Activated T-cell treated with anti-CD3 and anti-CD28 coated beads, Interleukin-2, amount 50 U/mL, for 48 hours (primary cell): ENCODE measurements around the gene TAAR9.
A peak's percentile ranks its signal among the peaks of the same experiment; 100 is the strongest.
"Not testable (repeated sequence)": the region's sequence is repeated elsewhere in the genome, so short reads cannot be mapped to it uniquely, and the experiment has no call there.

Experiments
- DNase-seq, 2 experiments: peaks; one replicate each; pipeline ENCODE4 v3.0.0-alpha.2; 2020

TAAR9 gene

DNA sequence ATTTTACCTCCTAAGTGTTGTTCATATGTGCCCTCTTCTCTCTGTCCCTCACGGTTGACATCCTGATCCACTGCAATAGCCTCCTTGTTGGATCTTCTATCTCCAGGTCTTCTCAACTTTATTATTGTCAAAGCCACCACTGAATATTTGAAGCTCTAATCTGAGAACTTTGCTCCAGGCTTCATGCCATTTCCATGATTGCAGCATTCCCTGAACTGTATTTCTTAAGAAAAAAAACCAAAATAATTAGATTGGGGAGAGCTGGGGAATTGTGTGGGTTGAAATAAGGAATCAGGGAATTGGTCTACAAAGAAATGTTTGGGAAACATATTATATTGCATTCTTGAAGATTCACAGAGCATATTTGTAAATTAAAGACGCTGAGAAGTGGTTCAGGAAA is 22.7 kb upstream of the TAAR9 start:
- no peak for DNase-seq

DNA sequence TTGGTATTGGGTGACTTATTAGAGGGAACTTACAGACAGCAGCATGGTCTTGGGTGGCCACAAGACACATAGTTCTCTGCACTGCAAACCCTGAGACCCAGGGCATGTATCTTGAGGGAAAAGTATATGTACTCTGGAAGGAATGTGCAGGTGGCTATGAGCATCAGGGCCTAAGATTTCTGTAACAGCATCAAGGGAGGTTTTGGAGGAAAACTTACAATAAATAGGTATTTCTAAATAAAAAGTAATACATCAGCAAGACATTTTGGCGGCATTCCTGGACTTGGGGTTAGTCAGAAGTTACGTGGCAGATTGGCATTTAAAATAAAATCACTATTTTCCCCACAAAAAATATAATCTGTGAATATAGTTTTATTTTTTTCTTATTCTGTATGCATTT is 17.1 kb upstream of the TAAR9 start:
- no peak for DNase-seq

DNA sequence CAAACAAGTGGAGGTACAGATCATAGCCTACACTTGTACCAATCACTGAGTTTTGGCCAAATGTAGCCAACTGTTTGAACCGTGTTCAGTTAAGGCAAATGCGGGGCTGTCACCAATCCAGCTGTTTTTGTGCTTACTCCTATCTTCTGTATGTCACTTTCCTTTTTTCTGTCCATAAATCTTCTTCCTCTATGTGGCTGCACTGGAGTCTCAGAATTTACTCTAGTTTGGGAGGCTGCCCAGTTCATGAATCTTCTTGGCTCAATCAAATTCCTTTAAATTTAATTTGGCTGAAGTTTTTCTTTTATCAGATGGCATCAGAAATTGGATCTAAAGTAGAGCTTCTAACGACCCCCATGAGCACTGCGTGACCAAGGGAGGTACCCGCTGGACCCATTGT is 13.4 kb upstream of the TAAR9 start:
- no peak for DNase-seq

DNA sequence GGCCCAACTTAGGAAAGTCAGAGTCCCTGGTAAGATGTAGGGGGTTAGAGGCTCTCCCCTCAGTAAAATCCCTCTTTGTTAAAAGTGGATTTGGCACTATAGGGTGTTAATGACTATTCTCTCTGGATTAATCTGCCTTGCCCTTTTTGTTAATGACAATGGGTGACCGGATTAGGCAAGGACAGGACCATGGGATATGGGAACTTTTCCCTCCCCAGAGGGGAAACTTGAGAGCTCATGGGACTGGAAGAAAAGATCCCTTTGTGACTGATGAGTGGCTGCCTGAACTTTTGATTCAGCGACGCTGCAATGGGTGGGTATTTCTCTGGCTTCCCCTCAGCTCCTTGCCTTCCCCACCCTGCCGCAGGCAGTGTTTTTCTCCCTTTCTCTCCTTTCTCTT is 12.2 kb upstream of the TAAR9 start:
- no peak for DNase-seq

DNA sequence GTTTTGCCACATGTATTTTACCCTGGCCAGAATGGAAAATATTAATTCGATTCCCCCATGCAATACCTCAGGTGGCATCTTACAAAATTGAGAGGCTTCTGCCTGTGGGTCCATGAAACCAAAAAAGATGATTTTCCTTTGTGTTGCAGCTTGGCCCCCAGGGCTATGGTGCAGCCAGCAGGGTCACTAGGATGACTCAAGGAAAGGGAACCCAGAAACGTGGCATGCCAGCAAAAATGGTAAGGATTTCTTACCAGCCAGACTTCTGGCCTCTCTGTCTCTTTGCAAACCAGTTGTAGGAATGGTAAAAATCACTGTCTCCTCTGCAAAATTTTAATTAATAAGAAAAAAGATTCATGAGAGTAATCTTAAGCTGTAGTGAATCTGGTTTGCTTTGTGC is 11.6 kb upstream of the TAAR9 start:
- no peak for DNase-seq

DNA sequence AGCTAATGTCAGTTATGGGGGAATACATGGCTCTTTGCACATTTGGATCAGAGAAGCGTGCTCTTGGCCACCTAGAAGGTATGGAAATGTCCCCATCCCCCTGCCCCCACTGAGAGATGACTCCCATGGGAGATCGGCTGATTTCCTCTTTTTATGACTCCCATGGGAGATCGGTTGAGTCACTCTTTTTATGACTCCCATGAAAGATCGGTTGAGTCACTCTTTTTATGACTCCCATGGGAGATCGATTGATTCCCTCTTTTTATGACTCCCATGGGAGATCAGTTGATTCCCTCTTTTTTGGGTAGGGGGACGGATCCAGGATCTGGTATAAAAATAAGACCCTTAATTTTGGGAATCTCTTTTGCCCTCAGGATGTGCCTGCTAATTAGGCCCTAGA is 10.3 kb upstream of the TAAR9 start:
- no peak for DNase-seq

DNA sequence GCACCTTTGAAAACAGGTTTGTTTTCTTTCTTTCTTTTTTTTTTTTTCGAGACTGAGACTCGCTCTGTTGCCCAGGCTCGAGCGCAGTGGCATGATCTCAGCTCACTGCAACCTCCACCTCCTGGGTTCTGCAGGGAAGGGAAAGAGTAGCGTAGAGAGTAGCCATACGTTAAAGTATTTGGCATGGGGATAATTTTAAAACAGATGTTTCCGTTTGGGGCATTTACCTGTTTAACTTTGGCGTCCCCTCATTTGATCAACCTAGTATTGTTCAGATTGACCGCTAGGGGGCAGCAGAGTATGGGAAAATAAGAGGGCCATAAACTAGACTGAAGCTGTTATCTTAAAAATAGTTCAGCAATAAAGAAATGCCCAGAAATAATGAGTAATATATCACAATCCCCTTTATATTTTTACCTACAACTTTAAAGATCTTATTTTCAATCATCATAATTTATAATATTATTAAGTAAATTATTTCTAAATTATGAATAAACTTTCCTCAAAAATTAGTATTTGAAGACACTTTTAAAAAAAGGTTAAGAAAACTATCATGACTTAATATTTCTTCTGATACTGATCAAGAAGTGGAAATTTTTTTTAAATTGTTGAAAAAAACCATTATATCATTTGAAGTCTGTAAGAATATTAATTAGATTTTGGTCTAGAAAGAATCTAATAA is 7.6 kb upstream of the TAAR9 start:
- peak; percentile 55 to 59 for DNase-seq

DNA sequence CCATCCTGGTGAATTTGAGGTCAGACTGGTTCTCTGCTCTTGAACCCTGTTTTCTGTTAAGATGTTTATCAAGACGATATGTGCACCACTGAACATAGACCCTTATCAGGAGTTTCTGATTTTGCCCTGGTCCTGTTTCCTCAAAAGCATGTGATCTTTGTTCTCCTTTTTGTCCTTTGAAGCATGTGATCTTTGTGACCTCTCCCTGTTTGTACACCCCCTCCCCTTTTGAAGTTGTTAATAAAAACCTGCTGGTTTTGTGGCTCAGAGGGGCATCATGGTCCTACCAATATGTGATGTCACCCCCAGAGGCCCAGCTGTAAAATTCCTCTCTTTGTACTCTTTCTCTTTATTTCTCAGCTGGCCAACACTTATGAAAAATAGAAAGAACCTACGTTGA is 3.5 kb upstream of the TAAR9 start:
- DNase-seq = not testable (repeated sequence)

DNA sequence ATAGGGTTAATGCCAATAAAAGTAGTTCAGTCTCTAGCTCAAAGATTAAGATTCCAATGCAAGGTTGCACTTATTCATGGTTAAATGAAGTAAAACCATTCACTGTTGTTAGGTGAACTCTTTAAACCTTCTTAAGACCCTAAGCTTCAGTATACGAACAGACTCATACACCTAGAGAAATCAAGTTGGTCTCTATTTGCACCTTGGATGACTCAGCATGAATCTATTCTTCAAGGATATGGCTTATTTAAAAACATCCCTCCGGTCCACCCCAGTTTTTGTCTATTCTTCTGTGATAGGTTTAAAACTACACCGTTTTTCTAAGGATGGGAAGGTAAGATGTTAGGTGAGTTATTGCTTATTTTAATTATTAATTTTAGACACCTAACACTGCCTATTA is 932 bp upstream of the TAAR9 start:
- no peak for DNase-seq

DNA sequence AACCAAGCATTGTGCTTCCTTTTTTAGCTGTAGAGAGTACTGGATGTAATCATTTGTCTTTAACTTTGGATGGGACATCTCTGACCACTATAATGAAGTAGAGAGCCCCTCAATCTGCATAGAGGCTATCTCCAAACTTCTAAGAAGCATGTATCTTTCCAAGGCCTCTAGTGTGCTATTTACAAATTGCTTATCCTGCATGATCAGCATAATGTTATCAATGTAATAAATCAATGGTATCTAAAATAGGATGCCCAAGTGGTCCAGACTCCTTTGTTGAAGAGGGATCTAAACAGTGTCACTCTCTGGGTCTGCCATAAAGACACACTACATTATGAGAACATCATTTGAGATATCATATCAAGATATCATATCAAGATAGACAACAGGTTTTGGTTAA is 6.7 kb downstream of the TAAR9 start:
- DNase-seq = no peak

DNA sequence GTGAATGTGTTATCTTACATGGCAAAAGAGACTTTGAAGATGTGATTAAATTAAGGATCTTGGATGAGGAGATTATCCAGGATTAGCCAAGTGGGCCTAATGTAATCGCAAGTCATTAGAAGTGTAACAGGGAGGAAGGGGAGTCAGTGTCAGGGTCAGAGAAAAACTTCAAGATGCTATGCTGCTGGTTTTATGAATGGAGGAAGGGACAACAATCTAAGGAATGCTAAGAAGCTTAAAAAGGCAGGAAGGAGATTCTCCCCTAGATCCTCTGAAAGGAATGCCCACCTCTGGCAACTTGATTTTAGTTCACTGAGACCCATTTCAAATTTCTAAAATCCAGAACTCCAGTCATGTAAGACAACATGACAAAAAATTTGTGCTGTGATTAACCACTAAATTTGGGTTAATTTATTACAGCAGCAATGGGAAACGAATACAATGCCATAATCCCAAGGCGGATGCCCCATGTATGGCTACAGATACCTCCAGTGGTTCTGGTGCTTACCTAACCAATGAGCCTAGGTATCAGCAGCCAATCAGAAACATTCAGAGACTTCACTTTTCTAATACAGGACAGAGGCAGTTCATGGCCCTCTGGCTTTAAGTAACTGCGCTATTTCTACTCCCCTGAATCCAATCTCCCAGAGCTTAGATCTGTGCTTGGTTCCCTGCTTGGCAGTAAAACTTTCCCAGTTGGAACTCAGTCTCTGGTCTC is 10.8 kb downstream of the TAAR9 start:
- DNase-seq = no peak

DNA sequence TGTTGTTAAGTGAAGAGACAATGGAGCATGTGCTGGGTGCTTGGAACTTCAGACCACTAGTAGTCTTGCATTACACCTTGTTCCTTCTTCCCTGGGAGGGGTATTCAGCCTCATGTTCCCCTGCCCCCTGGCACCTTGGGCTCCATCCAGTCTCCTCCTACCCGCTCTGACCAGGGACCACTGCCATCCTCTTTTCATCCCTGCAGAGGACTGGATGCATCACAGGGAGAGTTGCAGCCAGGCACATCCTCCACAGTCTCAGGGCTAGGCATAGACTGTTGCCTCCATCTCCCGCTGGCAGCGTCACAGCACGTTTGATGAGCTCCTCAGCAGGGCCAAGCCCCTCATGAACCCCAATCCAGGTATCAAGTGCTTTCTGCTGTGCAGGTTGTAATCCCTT is 13.1 kb downstream of the TAAR9 start:
- DNase-seq = no peak

DNA sequence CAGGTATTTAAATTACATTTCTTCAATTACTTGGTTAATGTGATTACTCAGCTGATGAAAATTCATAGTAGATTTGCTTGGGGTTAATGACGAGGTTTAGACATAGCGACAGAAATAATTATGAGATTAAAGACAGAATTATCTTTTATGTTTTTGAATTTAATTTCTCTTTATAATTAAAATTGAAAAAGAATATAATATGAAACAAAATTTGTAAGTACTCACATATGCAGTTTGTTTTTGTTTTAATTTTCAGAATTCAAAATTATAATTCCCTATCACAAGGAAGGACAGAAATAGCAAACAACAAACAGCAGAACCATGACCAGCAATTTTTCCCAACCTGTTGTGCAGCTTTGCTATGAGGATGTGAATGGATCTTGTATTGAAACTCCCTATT is 14.3 kb downstream of the TAAR9 start, which contains the start of gene TAAR8:
TSS of gene TAAR8 (plus strand) at position 301 of the 400 bp plus-strand sequence. CDS start at position 322, 21 bp downstream.
- DNase-seq = no peak

DNA sequence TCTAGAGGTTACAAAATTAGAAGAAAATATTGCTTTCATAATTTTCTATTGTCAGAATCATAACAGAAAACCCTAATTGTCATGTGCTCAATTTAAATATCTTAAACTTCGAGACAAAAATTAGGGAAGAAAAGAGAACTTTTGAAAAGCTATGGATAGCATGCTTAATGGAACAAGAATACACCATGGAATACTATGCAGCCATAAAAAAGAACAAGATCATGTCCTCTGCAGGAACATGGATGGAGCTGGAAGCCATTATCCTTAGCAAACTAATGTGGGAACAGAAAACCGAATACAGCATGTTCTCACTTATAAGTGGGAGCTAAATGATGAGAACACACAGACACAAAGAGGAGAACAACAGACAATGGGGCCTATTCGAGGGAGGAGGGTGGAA is 22.0 kb downstream of the TAAR9 start:
- DNase-seq = not testable (repeated sequence)

DNA sequence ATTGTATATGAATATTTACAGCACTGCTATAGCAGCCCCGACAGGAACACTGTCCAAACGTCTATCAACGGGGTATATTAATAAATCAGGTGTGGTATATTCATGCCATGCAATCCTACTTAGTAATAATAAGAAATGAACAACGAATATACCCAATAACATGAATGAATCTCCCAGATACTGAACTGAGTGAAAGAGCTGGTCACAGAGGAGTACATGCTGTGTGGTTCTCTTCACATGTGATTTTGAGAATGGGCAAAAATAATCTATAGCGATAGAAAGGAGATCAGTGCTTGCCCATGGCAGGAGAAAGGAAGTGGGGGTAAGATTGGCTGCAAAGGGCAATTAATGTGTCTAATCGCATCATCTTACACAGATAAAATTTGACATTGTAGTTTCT is 28.3 kb downstream of the TAAR9 start:
- DNase-seq = no peak

DNA sequence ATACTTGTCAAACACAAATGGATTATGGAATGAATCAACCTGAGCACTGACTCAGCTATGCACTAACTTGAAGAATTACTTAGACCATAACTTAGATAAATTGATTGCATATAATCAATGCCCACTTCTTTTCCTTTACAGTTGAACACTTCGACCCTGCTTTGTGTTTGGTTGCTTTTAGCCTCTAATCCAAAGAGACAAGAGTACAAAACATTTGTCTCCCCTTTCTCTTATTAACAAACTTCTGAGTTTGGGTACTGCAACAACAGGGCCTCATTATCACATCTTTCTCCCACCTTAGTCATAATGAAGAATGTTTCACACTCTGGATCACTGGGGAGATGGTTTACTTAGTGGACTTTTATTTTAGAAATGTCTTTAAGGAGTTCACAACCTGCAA is 29.5 kb downstream of the TAAR9 start:
- DNase-seq = no peak

DNA sequence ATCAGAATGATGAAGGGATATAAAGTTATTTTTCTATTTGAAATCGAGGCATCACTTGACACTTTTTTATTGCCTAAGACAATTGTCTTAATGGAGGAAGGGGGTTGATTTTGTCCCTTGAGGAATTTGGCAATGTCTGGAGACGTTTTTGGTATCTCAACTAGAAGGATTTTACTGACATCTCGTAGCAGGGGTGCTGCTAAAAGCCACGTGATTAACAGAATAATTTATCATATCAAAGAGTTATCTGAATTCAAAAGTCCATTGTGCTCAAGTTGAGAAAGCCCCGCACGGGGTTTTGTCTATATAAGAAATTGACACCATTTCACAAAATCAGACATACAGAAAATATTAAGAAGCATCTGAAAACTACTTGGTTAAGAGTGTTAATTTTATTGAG is 30.5 kb downstream of the TAAR9 start:
- DNase-seq = no peak

DNA sequence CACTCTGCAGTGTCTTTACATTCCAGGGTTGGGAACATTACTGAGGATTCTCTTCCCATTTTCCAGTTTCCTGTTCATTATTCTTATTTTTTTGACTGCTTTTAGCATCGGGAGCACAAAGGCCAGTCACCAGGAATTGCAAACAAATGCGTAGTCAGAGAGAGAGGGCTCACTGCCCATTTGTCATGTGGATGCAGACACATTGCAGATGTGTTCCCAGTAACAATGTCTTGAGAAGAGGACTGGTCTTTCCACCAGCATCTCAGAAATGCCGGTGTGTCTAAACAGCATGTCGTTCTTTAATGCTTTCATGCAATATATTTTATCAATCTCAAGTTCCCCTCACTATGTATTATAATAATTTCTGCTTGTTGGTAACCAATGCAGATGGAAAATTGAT is 31.1 kb downstream of the TAAR9 start:
- no peak for DNase-seq

DNA sequence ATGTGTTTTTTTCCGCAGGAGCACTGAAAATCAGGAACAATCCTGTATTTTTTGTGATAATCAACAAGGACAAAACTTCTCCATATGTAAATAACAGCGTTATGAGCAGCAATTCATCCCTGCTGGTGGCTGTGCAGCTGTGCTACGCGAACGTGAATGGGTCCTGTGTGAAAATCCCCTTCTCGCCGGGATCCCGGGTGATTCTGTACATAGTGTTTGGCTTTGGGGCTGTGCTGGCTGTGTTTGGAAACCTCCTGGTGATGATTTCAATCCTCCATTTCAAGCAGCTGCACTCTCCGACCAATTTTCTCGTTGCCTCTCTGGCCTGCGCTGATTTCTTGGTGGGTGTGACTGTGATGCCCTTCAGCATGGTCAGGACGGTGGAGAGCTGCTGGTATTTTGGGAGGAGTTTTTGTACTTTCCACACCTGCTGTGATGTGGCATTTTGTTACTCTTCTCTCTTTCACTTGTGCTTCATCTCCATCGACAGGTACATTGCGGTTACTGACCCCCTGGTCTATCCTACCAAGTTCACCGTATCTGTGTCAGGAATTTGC is 32.2 kb downstream of the TAAR9 start, which contains the start of gene TAAR6:
TSS of gene TAAR6 (plus strand) at position 102 of the 557 bp plus-strand sequence. CDS start at position 102, 0 bp downstream.
- DNase-seq = no peak

DNA sequence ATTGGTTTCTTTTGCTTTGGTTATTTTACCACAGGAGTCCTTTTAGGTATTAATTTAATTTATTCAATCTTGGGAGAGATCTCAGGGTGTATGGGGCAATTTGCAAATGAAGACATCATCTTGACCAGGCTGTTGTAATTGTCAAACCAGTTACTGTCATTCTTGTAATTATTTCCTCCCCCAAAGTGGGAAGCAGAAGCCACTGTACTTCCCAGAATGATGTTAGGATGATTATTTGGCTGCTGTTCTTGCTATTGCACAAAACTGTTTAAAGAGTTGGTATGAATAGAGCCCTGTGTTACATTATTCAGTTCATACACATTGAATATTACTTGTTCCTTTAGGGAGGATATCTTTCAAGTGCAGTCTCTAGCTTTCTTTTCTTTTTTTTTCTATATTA is 33.7 kb downstream of the TAAR9 start:
- no peak for DNase-seq

DNA sequence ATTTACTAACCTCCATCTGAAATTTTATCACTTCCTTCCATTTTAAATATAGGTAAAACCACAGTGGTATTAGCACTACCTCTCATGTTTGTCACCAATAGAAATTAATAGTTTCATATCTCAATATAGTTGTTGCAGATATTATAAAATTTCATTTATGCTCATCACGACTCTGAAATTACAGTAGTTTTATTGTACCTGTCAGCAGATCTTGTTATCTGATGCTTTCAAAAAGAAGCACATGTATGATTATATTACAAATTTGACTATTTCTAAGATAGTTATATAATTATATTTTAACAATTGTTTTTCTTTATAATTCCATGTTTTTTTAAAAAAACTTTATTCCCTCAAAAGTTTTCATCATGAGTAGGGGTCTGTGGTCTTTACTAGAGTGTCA is 46.6 kb downstream of the TAAR9 start:
- no peak for DNase-seq

DNA sequence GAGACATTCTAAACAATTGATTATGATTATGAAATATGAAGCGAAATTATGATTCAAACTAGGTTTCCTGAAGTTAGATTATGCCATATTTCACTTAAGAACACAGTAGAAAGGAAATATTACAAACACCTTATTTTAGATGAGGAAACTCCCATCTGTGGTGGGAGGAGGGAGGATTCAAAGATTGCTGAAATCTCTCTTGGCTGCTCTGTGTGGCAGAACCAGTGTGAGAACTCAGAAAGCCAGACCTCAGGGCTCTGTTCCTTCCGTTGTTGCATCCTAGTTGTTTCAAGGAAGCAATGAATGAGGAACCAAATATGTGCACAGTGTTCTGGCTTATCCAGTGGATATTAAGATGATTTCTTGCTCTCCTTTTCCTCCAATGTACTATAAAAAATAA is 49.3 kb downstream of the TAAR9 start:
- no peak for DNase-seq
